Lower lobe of right lung (tissue), 2 donors: ENCODE results near the gene DAGLA. TPM values are rescaled to one million over a fixed set of nuclear protein-coding genes. Genes with fewer than 3 reads are reported as not detected.

Experiments
- ATAC-seq, 2 donors: fragments of 200-7000 bp; cut with Tn5 transposase; one replicate each; pipeline ENCODE4 v1.9.1; 2020 to 2022; ENCODE audit warnings: mild to moderate bottlenecking in 2 of 2, moderate library complexity in 2 of 2
- DNase-seq: peaks from one replicate; pipeline ENCODE4 v3.0.0-alpha.2; 2020
- H3K27ac ChIP-seq: fragments of 200-600 bp; one replicate; pipeline ENCODE4 v1.8.0; 2022
- H3K27me3 ChIP-seq: fragments of 200-600 bp; one replicate; pipeline ENCODE4 v1.8.0; 2022; ENCODE audit warnings: low read depth
- H3K36me3 ChIP-seq: fragments of 200-600 bp; one replicate; pipeline ENCODE4 v1.8.0; 2022; ENCODE audit warnings: mild to moderate bottlenecking
- H3K4me1 ChIP-seq: fragments of 200-600 bp; one replicate; pipeline ENCODE4 v1.8.0; 2022
- H3K4me3 ChIP-seq: fragments of 200-600 bp; one replicate; pipeline ENCODE4 v1.8.0; 2022; ENCODE audit warnings: mild to moderate bottlenecking
- H3K9me3 ChIP-seq: fragments of 200-600 bp; one replicate; pipeline ENCODE4 v1.8.0; 2022
- intact Hi-C: fragments of 100-400 bp; cut with DNase I; formaldehyde crosslinking; loops from one replicate; pipeline ENCODE4 v1.11.0; 2022
- total RNA-seq: library from RNA; stranded (reverse); fragmentation: NEBNext Ultra II Directional; extraction: Animal tissue kit (Norgen Biotek cat#: 25700); gene quantifications from one replicate; pipeline ENCODE4 v1.2.1, GENCODE V29; 2021
- TF ChIP-seq, protein P1 (sequence below): fragments of 200-600 bp; IDR thresholded peaks from one replicate; pipeline ENCODE4 v1.8.0; 2022; ENCODE audit warnings: antibody characterized with exemption, mild to moderate bottlenecking
- donor health status: DM: no; HTN: yes; CAD: no; lungs with severe emphysema.

DAGLA gene
- total RNA-seq, 1 donor from 2014 or later: 7.1 TPM

DNA sequence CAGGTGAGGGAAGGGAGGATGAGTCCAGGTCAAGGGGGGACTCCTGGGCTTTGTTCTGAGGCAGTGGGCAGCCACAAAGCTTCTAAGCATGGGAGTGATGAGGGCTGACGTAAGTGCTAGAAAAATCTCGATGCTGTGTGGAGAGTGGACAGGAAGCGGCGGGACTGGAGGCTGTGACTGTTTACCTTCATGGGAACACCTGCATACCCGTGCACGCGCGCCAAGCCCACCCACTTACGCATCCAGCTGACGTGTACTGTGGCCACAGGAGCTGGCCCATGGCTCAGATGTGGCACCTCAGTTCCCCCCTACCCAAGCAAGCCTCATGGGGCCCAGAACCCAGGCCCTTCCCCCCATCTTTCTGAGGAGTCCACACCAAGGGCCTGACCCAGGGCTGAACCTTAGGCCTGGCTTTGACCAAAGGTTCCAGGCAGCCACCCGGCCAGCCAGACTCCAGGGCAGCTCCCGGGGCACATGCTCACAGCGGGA lies 86.2 kb downstream of the DAGLA start:
- Histone ChIP-seq H3K9me3 (no peaks in the 10 kb centered on the region), H3K27me3 (peaks cover 10% of the 10 kb centered on the region), H3K4me1 (no peaks in the 10 kb centered on the region), H3K4me3 (no peak overlapping the region), H3K27ac (peak overlapping the region; percentile 18), H3K36me3 (no peaks in the 10 kb centered on the region)
- DNase-seq (peak; percentile 69), ATAC-seq (peak; percentile 9 to 63)
- intact Hi-C loops: no loop called here
- TF ChIP-seq, protein P1, sequence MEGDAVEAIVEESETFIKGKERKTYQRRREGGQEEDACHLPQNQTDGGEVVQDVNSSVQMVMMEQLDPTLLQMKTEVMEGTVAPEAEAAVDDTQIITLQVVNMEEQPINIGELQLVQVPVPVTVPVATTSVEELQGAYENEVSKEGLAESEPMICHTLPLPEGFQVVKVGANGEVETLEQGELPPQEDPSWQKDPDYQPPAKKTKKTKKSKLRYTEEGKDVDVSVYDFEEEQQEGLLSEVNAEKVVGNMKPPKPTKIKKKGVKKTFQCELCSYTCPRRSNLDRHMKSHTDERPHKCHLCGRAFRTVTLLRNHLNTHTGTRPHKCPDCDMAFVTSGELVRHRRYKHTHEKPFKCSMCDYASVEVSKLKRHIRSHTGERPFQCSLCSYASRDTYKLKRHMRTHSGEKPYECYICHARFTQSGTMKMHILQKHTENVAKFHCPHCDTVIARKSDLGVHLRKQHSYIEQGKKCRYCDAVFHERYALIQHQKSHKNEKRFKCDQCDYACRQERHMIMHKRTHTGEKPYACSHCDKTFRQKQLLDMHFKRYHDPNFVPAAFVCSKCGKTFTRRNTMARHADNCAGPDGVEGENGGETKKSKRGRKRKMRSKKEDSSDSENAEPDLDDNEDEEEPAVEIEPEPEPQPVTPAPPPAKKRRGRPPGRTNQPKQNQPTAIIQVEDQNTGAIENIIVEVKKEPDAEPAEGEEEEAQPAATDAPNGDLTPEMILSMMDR: no peak

GRCh38 chr11:61768376-61769076 lies 88.3 kb downstream of the DAGLA start:
- Histone ChIP-seq H3K4me1 (no peaks in the 10 kb centered on the region), H3K9me3 (no peaks in the 10 kb centered on the region), H3K36me3 (no peaks in the 10 kb centered on the region), H3K27me3 (no peaks in the 10 kb centered on the region), H3K27ac (peak overlapping the region; percentile 53), H3K4me3 (no peak overlapping the region)
- TF ChIP-seq, protein P1: no peak
- intact Hi-C loops: no loop called here
- no peak for DNase-seq
- ATAC-seq: no peak

DNA sequence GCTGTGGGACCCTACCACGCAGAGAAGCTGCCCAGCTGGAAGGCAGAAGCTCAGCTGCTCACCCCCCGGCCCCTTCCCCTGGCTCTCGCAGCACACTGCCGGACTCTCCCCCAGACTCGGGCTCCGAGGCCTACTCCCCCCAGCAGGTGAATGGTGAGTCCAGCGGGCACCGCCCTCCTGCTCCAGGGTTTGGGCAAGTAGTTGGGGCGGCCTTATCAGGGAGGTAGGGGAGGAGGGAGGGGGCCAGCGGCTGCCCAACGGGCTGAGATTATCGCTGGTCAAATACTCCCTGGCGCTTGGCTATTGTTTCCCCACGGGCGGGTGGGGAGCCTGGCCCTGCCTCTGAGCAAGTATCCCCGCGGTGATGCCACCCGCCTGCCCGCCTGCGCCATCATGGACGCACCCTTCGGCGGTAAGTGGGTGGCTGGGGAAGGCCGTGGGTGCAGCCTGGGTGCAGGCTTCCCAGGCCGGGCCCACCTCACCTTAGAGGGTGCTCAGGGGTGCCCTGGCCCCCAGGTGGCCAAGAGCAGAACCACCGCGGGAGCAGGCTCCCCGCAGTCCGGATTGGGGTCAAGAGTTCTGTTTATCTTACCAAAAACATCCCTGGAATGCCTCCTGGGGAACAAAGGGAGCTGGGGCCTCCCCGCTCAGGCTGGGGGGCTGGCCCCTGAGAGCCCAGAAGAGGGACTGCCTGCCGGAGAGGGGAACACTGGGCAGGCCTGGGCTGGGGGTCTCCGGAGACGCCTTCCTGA lies 89.2 kb downstream of the DAGLA start:
- Histone ChIP-seq H3K27me3 (no peaks in the 10 kb centered on the region), H3K27ac (peak overlapping the region; percentile 53), H3K9me3 (no peaks in the 10 kb centered on the region), H3K4me3 (peak overlapping the region; percentile 3), H3K36me3 (no peaks in the 10 kb centered on the region), H3K4me1 (no peaks in the 10 kb centered on the region)
- TF ChIP-seq, protein P1: peak; percentile 25
- ATAC-seq: peak; percentile 68 to 71
- DNase-seq: peak; percentile 67
- intact Hi-C loops: no loop called here

GRCh38 chr11:61769946-61770683 lies 89.9 kb downstream of the DAGLA start:
- Histone ChIP-seq H3K9me3 (no peaks in the 10 kb centered on the region), H3K4me1 (no peaks in the 10 kb centered on the region), H3K36me3 (no peaks in the 10 kb centered on the region), H3K27me3 (no peaks in the 10 kb centered on the region), H3K27ac (peak overlapping the region; percentile 53), H3K4me3 (peak overlapping the region; percentile 3)
- DNase-seq: no peak
- intact Hi-C loops: no loop called here
- TF ChIP-seq, protein P1: no peak
- no peak for ATAC-seq

- TF ChIP-seq, protein P1: no peak
- Histone ChIP-seq H3K27ac (no peak overlapping the region), H3K9me3 (no peaks in the 10 kb centered on the region), H3K27me3 (no peaks in the 10 kb centered on the region), H3K36me3 (no peaks in the 10 kb centered on the region), H3K4me1 (no peaks in the 10 kb centered on the region), H3K4me3 (no peak overlapping the region)
- ATAC-seq (no peak), DNase-seq (no peak)
- intact Hi-C loops: no loop called here
Observed at GRCh38 chr11:61771195-61771894, 91.2 kb downstream of the DAGLA start.
